WI38 (cell line): ENCODE measurements around the gene GRIA3.

Experiments used
- H3K4me3 ChIP-seq: 2 replicates; pipeline ENCODE4 v1.5.1; 2011; ENCODE audit warnings: low read depth, mild to moderate bottlenecking, control low read depth, low read length
- TF ChIP-seq, protein P1 (sequence below): IDR thresholded peaks from 2 replicates; pipeline ENCODE4 v1.5.1; 2012; ENCODE audit warnings: low read depth, mild to moderate bottlenecking, control low read depth, low read length

Gene GRIA3

GRCh38 chrX:123175366-123176122 is 8.5 kb upstream of the GRIA3 start:
- no peak overlapping the region for H3K4me3 ChIP-seq
- TF ChIP-seq, protein P1, sequence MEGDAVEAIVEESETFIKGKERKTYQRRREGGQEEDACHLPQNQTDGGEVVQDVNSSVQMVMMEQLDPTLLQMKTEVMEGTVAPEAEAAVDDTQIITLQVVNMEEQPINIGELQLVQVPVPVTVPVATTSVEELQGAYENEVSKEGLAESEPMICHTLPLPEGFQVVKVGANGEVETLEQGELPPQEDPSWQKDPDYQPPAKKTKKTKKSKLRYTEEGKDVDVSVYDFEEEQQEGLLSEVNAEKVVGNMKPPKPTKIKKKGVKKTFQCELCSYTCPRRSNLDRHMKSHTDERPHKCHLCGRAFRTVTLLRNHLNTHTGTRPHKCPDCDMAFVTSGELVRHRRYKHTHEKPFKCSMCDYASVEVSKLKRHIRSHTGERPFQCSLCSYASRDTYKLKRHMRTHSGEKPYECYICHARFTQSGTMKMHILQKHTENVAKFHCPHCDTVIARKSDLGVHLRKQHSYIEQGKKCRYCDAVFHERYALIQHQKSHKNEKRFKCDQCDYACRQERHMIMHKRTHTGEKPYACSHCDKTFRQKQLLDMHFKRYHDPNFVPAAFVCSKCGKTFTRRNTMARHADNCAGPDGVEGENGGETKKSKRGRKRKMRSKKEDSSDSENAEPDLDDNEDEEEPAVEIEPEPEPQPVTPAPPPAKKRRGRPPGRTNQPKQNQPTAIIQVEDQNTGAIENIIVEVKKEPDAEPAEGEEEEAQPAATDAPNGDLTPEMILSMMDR, result no peak

DNA sequence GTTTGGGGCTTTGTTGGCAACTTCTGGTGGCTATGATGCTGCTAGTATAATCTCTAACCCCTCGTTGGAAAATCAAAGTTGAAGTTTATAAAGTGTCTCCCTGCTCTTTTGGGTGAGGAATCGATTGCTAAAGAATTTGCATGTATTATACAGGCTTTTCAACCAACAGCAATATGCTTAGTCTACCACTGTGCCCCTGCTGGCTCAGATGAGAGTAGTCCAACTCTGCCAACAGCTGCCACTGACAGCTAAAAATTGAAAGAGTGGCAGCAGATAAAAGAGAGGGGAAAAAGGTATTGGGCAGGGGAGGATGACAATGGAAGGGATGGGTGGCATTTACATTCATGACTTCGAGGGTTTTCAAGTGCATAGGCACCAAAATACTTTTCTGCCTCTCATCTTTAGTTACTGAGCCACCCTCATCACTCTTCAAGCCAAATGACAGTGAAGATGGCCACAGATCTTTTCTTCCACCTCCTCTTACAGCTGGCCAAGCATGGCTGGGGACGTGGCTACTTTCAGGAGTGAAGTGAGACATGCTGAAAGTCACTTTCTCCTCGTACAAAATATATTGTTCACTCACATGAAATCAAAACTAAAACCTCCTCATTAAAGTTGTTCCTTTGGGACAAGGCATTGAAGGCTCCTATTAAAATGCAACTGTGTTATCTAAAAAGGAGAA is 2.7 kb upstream of the GRIA3 start:
- no peak overlapping the region for H3K4me3 ChIP-seq
- TF ChIP-seq, protein P1, result no peak

GRCh38 chrX:123184866-123185276 is 793 bp downstream of the GRIA3 start:
- no peak overlapping the region for H3K4me3 ChIP-seq
- TF ChIP-seq, protein P1, result no peak

- H3K4me3 ChIP-seq, result no peak overlapping the region
- TF ChIP-seq, protein P1, result no peak
These were observed 1.6 kb downstream of the GRIA3 start for GRCh38 chrX:123185721-123186120.

DNA sequence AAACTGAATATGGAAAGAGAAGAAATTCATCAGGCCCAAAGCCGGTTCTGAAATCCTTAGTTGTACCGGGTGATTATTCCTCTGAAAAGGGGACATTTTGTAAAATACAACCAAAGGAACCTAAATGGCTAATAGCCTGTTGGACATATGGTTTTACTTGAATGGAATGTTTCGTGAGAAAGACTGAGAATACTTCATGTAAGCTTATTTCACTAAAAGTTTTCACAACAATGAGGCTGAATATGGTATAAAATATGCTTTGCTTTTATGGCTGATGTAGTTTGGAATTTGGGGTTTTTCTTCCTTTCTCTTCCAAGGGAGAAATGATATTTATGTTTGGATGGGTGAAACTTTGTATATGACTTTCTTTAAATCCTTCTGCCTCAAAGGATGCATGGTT is 2.7 kb downstream of the GRIA3 start:
- no peak overlapping the region for H3K4me3 ChIP-seq
- TF ChIP-seq, protein P1, result no peak

- no peak overlapping the region for H3K4me3 ChIP-seq
- TF ChIP-seq, protein P1, result no peak
These were observed 4.0 kb downstream of the GRIA3 start for GRCh38 chrX:123188081-123188480.

- H3K4me3 ChIP-seq, result no peak overlapping the region
- TF ChIP-seq, protein P1, result no peak
These were observed 5.3 kb downstream of the GRIA3 start for GRCh38 chrX:123189338-123189737.
